ENCODE results near the gene SIGLEC14. TPM values are rescaled to one million over a fixed set of nuclear protein-coding genes. Genes with fewer than 3 reads are reported as not detected.

The SIGLEC14 gene
- total RNA-seq, 2 donors from 2014 or later: 0.38 TPM; not detected in 1

DNA sequence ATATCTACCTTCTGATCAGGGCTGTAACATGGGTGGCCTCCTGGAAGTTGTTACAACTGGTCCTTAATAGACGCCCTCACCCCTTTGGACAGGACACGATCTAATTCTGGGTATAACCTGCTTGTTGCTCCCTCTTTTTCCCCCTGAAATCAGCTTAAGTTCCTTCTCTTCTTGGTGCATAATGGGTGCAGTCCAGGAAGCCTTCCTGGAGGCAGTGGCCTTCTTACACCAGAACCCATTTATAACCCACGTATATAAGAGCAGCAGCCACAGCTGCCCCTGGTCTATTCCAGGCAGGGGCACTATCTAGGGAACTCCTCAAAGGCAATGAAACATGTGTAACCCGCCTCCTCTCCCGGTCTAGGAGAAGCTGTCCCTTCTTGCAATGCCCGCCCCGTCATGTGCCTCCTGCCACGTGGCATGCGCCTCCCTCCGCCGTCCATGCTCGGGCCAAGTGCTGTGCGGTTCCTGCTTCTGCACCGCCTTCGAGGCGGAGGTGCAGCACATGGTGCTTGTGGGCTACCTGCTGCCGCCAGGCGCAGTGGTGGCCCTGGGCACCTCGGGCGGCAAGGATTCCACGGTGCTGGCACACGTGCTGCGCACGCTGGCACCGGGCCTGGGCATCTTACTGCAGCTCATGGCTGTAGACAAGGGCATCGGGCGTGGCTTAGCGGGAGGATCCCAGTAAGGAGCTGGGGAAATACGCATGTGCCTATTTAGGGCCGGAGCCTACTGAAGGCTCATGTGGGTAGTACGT is 48.3 kb downstream of the SIGLEC14 start:
- DNase-seq: no peak
- Mint-ChIP-seq H3K27me3 (ENCODE audit: low read depth) (peaks cover 26% of the 10 kb centered on the region), H3K4me3 (no peak overlapping the region), H3K4me1 (ENCODE audit: low read depth) (peaks cover 22% of the 10 kb centered on the region), H3K36me3 (ENCODE audit: insufficient read depth in 2 of 2) (peaks cover 6 to 9% of the 10 kb centered on the region in 2 donors), H3K9me3 (peaks cover 2 to 9% of the 10 kb centered on the region in 2 donors), H3K27ac (no peak overlapping the region)
- no peak for ATAC-seq (replicated peaks in 1 of 2)

DNA sequence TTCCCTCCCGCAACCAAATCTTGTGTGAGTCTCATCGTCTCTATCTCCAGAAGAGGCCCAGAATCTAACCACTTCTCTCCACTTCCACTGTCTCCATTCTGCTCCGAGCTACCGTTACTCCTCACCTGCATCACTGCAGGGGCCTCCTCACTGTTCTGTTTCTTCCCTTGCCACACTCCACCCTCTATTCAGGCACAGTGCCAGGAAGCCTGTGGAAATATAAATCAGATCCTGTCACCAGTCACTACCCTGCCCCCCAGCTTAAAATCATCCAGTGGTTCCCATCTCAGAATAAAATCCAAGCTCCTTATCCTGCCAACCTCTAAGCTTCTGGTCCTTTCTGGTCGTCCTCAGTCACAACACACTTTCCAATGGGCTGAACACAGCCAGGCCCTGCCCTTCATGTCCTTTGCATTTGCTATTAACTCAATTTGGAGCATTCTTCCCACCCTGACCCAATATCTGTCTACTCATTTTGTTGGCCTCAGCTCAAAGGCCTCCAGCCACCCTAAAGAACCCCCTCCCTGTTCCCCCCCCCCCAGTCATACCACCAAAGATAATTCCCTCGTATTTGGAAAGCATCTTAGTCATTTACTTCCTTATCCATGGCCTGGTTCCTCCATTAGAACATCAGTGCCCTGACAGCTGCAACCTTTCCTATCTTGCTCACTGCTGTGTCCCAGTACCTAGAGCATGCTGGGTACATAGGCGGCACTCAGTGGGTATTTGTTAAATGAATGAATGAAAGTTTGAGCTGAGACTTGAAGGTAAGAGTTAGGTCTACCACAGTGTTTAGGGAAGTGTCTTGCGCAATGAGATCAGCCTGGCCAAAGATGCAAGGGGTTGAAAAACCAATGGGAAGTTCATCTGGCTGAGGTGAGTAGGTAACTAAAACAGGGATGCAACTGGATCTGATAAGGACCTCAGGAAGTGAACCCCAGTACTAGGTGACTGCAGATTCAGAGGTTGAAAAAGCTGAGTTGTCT is 51.1 kb downstream of the SIGLEC14 start:
- peaks cover 2 to 10% of the 10 kb centered on the region in 2 donors for H3K9me3 Mint-ChIP-seq
- H3K36me3 Mint-ChIP-seq (ENCODE audit: insufficient read depth in 2 of 2): peaks cover 6 to 7% of the 10 kb centered on the region in 2 donors
- H3K4me3 Mint-ChIP-seq: peak overlapping the region; percentile 92
- H3K27ac Mint-ChIP-seq: no peak overlapping the region
- no peak for DNase-seq
- peaks cover 24% of the 10 kb centered on the region for H3K4me1 Mint-ChIP-seq (ENCODE audit: low read depth)
- ATAC-seq (replicated peaks in 1 of 2): no peak
- H3K27me3 Mint-ChIP-seq (ENCODE audit: low read depth): peaks cover 15% of the 10 kb centered on the region

DNA sequence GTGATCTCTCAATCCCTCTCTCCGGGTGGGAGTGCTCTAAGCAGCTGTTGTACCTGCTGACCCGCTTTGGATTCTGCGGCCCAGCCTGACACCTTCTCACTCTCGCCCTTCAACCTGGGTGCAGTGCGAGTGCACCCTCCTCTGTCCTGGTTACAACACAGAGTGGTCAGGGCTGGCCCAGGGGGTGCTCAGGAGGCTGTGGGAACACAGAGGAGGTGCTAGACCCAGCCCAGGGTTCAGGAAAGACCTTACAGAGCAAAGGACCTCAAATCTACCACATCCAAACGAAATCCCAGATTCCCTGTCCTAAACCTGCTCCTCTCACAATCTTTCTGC is 51.9 kb downstream of the SIGLEC14 start:
- Mint-ChIP-seq H3K9me3 (peaks cover 2 to 10% of the 10 kb centered on the region in 2 donors), H3K27ac (peak overlapping the region; percentile 87), H3K4me3 (peak overlapping the region; percentile 92), H3K4me1 (ENCODE audit: low read depth) (peaks cover 24% of the 10 kb centered on the region), H3K27me3 (ENCODE audit: low read depth) (peaks cover 8% of the 10 kb centered on the region), H3K36me3 (ENCODE audit: insufficient read depth in 2 of 2) (peaks cover 7 to 8% of the 10 kb centered on the region in 2 donors)
- ATAC-seq (replicated peaks in 1 of 2) (peak in 1 of 2 donors; percentile 10), DNase-seq (no peak)

GRCh38 chr19:51593969-51594773 is 52.5 kb downstream of the SIGLEC14 start:
- peaks cover 24% of the 10 kb centered on the region for H3K4me1 Mint-ChIP-seq (ENCODE audit: low read depth)
- peaks cover 5% of the 10 kb centered on the region for H3K27me3 Mint-ChIP-seq (ENCODE audit: low read depth)
- H3K36me3 Mint-ChIP-seq (ENCODE audit: insufficient read depth in 2 of 2): peaks cover 8 to 11% of the 10 kb centered on the region in 2 donors
- H3K9me3 Mint-ChIP-seq: peaks cover 2 to 10% of the 10 kb centered on the region in 2 donors
- H3K27ac Mint-ChIP-seq: peak overlapping the region; percentile 87
- ATAC-seq (replicated peaks in 1 of 2) (peak; percentile 100), DNase-seq (peak; percentile 96 to 97)
- H3K4me3 Mint-ChIP-seq: peak overlapping the region; percentile 92

GRCh38 chr19:51593138-51593890 is 53.3 kb downstream of the SIGLEC14 start:
- DNase-seq (no peak), ATAC-seq (replicated peaks in 1 of 2) (no peak)
- peaks cover 8 to 11% of the 10 kb centered on the region in 2 donors for H3K36me3 Mint-ChIP-seq (ENCODE audit: insufficient read depth in 2 of 2)
- H3K27ac Mint-ChIP-seq: no peak overlapping the region
- peaks cover 24% of the 10 kb centered on the region for H3K4me1 Mint-ChIP-seq (ENCODE audit: low read depth)
- H3K9me3 Mint-ChIP-seq: peaks cover 2 to 12% of the 10 kb centered on the region in 2 donors
- peaks cover 4% of the 10 kb centered on the region for H3K27me3 Mint-ChIP-seq (ENCODE audit: low read depth)
- peak overlapping the region; percentile 92 for H3K4me3 Mint-ChIP-seq

Other genes starting within 250 kb of the SIGLEC14 start
- gene SIGLEC10, start 229.2 kb downstream of the SIGLEC14 start, total RNA-seq: 1 to 10 TPM in 1 of 2 donors, under 1 TPM in 1; 0.38 to 1.4 TPM
- gene SIGLEC8, start 188.4 kb downstream of the SIGLEC14 start, total RNA-seq: not detected
- not detected for gene CEACAM18, start 168.3 kb downstream of the SIGLEC14 start, total RNA-seq
- gene SIGLEC12, start 145.0 kb downstream of the SIGLEC14 start, total RNA-seq: 1 to 10 TPM; 1.0 to 1.6 TPM
- not detected for gene SIGLEC6, start 115.2 kb downstream of the SIGLEC14 start, total RNA-seq
- 10 to 100 TPM; 11.1 to 13.3 TPM for gene ZNF175, start 75.5 kb downstream of the SIGLEC14 start, total RNA-seq
- gene SIGLEC5, start 16.4 kb downstream of the SIGLEC14 start, total RNA-seq: not detected
- 1 to 10 TPM; 3.6 to 7.5 TPM for gene SPACA6, start 46.5 kb upstream of the SIGLEC14 start, total RNA-seq
- gene HAS1, start 77.2 kb upstream of the SIGLEC14 start, total RNA-seq: not detected
- gene FPR1, start 105.1 kb upstream of the SIGLEC14 start, total RNA-seq: not detected
- gene FPR2, start 114.4 kb upstream of the SIGLEC14 start, total RNA-seq: not detected
- gene FPR3, start 148.3 kb upstream of the SIGLEC14 start, total RNA-seq: not detected
- gene ZNF577, start 241.1 kb upstream of the SIGLEC14 start, total RNA-seq: 10 to 100 TPM in 1 of 2 donors, 1 to 10 TPM in 1; 9.4 to 11.0 TPM